NCI-H82 treated with DMSO at 0.1 percent for 48 hours (cell line): Measurements from ENCODE around the gene FOXD4.
"Not testable (repeated sequence)": the region's sequence is repeated elsewhere in the genome, so short reads cannot be mapped to it uniquely, and the experiment has no call there.

ENCODE experiments used
- DNase-seq: peaks from one replicate; lab custom pipeline; 2025; ENCODE audit not compliant: unreplicated experiment; lab: John Stamatoyannopoulos, UW

The FOXD4 gene

GRCh38 chr9:117995-118467 lies at the start of gene FOXD4:
FOXD4 (minus strand) TSS chr9:118417; CDS start chr9:118119, 298 bp downstream.
- DNase-seq = not testable (repeated sequence)

- DNase-seq = not testable (repeated sequence)
These were observed 41.7 kb upstream of the FOXD4 start for GRCh38 chr9:159871-160270.

GRCh38 chr9:151173-151572 lies 33.0 kb upstream of the FOXD4 start:
- DNase-seq = not testable (repeated sequence)

- DNase-seq = not testable (repeated sequence)
These were observed 21.7 kb upstream of the FOXD4 start for GRCh38 chr9:139880-140279.

GRCh38 chr9:117144-117994 lies 848 bp downstream of the FOXD4 start:
- DNase-seq = not testable (repeated sequence)

- DNase-seq = not testable (repeated sequence)
These were observed 1.8 kb downstream of the FOXD4 start for GRCh38 chr9:116239-117077.

- not testable (repeated sequence) for DNase-seq
These were observed 3.1 kb downstream of the FOXD4 start for GRCh38 chr9:115118-115451.

- not testable (repeated sequence) for DNase-seq
These were observed 3.7 kb downstream of the FOXD4 start for GRCh38 chr9:114267-115117.

GRCh38 chr9:113468-114266 lies 4.5 kb downstream of the FOXD4 start:
- not testable (repeated sequence) for DNase-seq

GRCh38 chr9:112589-113467 lies 5.4 kb downstream of the FOXD4 start:
- DNase-seq = not testable (repeated sequence)

GRCh38 chr9:110672-111071 lies 7.5 kb downstream of the FOXD4 start:
- not testable (repeated sequence) for DNase-seq

GRCh38 chr9:109540-109939 lies 8.7 kb downstream of the FOXD4 start:
- DNase-seq = not testable (repeated sequence)

- not testable (repeated sequence) for DNase-seq
These were observed 9.3 kb downstream of the FOXD4 start for GRCh38 chr9:108742-109495.

GRCh38 chr9:105991-106390 lies 12.2 kb downstream of the FOXD4 start:
- DNase-seq = not testable (repeated sequence)

- DNase-seq = not testable (repeated sequence)
These were observed 17.8 kb downstream of the FOXD4 start for GRCh38 chr9:100430-100829.

GRCh38 chr9:99867-100266 lies 18.4 kb downstream of the FOXD4 start:
- not testable (repeated sequence) for DNase-seq

- DNase-seq = not testable (repeated sequence)
These were observed 19.4 kb downstream of the FOXD4 start for GRCh38 chr9:98775-99174.

- not testable (repeated sequence) for DNase-seq
These were observed 23.2 kb downstream of the FOXD4 start for GRCh38 chr9:94992-95391.
